Hepatocyte (in vitro differentiated cells): Measurements from ENCODE around the gene ELMO2. TPM values are rescaled to one million over a fixed set of nuclear protein-coding genes. Genes with fewer than 3 reads are reported as not detected.

Experiments used
- DNase-seq: peaks from one replicate; pipeline ENCODE4 v3.0.0-alpha.2; 2016; ENCODE audit warnings: low spot score
- H2AFZ ChIP-seq: fragments of 200-600 bp; sonication (generic); 2 replicates; pipeline ENCODE4 v1.6.0; 2016; ENCODE audit warnings: antibody characterized with exemption, mild to moderate bottlenecking
- H3K27ac ChIP-seq: fragments of 200-600 bp; sonication (generic); 2 replicates; pipeline ENCODE4 v1.5.1; 2016; ENCODE audit warnings: mild to moderate bottlenecking
- H3K27me3 ChIP-seq: fragments of 200-600 bp; sonication (generic); 2 replicates; pipeline ENCODE4 v1.6.1; 2016
- H3K36me3 ChIP-seq: fragments of 200-600 bp; sonication (generic); replicated peaks from 2 replicates; pipeline ENCODE4 v1.5.1; 2016; ENCODE audit warnings: low read depth; ENCODE audit not compliant: insufficient read depth
- H3K4me1 ChIP-seq: fragments of 200-600 bp; sonication (generic); 2 replicates; pipeline ENCODE4 v1.5.1; 2016; ENCODE audit warnings: mild to moderate bottlenecking, moderate library complexity; ENCODE audit not compliant: insufficient read depth
- H3K4me2 ChIP-seq: fragments of 200-600 bp; sonication (generic); 2 replicates; pipeline ENCODE4 v1.6.0; 2016
- H3K4me3 ChIP-seq: fragments of 200-600 bp; sonication (generic); 2 replicates; pipeline ENCODE4 v1.5.1; 2016; ENCODE audit warnings: mild to moderate bottlenecking
- H3K79me2 ChIP-seq: fragments of 200-600 bp; sonication (generic); 2 replicates; pipeline ENCODE4 v1.6.0; 2017; ENCODE audit warnings: mild to moderate bottlenecking
- H3K9me2 ChIP-seq: fragments of 200-600 bp; sonication (generic); replicated peaks from 2 replicates; pipeline ENCODE4 v1.6.0; 2017; ENCODE audit warnings: mild to moderate bottlenecking; ENCODE audit not compliant: insufficient read depth
- H3K9me3 ChIP-seq: fragments of 200-600 bp; sonication (generic); 2 replicates; pipeline ENCODE4 v1.5.1; 2016; ENCODE audit warnings: low read depth, mild to moderate bottlenecking
- H4K20me1 ChIP-seq: fragments of 200-600 bp; sonication (generic); 2 replicates; pipeline ENCODE4 v1.6.0; 2016; ENCODE audit warnings: mild to moderate bottlenecking; ENCODE audit not compliant: insufficient read depth, poor library complexity, severe bottlenecking
- CTCF ChIP-seq: fragments of 200-600 bp; sonication (generic); IDR thresholded peaks from 2 replicates; pipeline ENCODE4 v1.5.1; 2016; ENCODE audit warnings: antibody characterized with exemption, mild to moderate bottlenecking; ENCODE audit not compliant: poor library complexity
- EZH2 ChIP-seq: fragments of 200-600 bp; sonication (generic); IDR thresholded peaks from 2 replicates; pipeline ENCODE4 v1.6.1; 2016; ENCODE audit warnings: antibody characterized with exemption, mild to moderate bottlenecking, borderline replicate concordance
- EZH2phosphoT487 ChIP-seq: fragments of 200-600 bp; sonication (generic); IDR thresholded peaks from one replicate; pipeline ENCODE4 v1.6.1; 2018; ENCODE audit warnings: antibody characterized with exemption, mild to moderate bottlenecking, low read depth, moderate library complexity; ENCODE audit not compliant: unreplicated experiment, severe bottlenecking
- WGBS: methylation state at CpG from one replicate; pipeline ENCODE4 v1.1.6; 2016; ENCODE audit warnings: low lambda C conversion rate; ENCODE audit errors: missing lambda C conversion rate; 5-methylcytosine and 5-hydroxymethylcytosine counted together
- polyA plus RNA-seq: library from polyadenylated mRNA; unstranded; fragments of >200 nt; fragmentation: Nextera tagmentation; extraction: Ambion mirVana; gene quantifications from 2 replicates; pipeline ENCODE4 v1.2.1, GENCODE V29; 2016
- total RNA-seq: library from RNA; depleted of rRNA; stranded (reverse); fragments of >200 nt; gene quantifications from 2 replicates; pipeline ENCODE4 v1.2.3, GENCODE V29; 2014

Gene ELMO2
- total and polyA plus RNA-seq, 2 experiments from 2014 or later: 35.0 to 42.3 TPM

GRCh38 chr20:46343975-46344357, 62.4 kb downstream of the ELMO2 start:
- WGBS: 75% methylated on average over 2 of the region's 2 CpGs
- H2AFZ ChIP-seq: no peak overlapping the region

GRCh38 chr20:46343348-46343974, 63.0 kb downstream of the ELMO2 start:
- Histone ChIP-seq H3K4me3 (no peak overlapping the region), H3K27ac (no peak overlapping the region), H3K79me2 (no peaks in the 10 kb centered on the region), H3K4me2 (no peak overlapping the region), H3K36me3 (no peaks in the 10 kb centered on the region), H2AFZ (no peak overlapping the region), H3K27me3 (peaks cover 41% of the 10 kb centered on the region), H3K9me2 (no peaks in the 10 kb centered on the region), H3K4me1 (peaks cover 1% of the 10 kb centered on the region), H4K20me1 (no peaks in the 10 kb centered on the region), H3K9me3 (no peaks in the 10 kb centered on the region)
- TF ChIP-seq EZH2phosphoT487: no peak
- no peak for TF ChIP-seq EZH2
- TF ChIP-seq CTCF: no peak
- 44% methylated on average over 11 of the region's 17 CpGs for WGBS
- no peak for DNase-seq

More at GRCh38 chr20:46343975-46344357, 62.4 kb downstream of the ELMO2 start:
- DNase-seq: no peak
- H3K9me2 ChIP-seq: no peaks in the 10 kb centered on the region
- H3K27me3 ChIP-seq: peaks cover 38% of the 10 kb centered on the region
- TF ChIP-seq EZH2phosphoT487 (no peak), CTCF (no peak), EZH2 (no peak)
- H3K79me2 ChIP-seq: no peaks in the 10 kb centered on the region
- no peaks in the 10 kb centered on the region for H3K9me3 ChIP-seq
- H3K36me3 ChIP-seq: no peaks in the 10 kb centered on the region
- H3K27ac ChIP-seq: no peak overlapping the region
- H3K4me2 ChIP-seq: no peak overlapping the region
- no peaks in the 10 kb centered on the region for H4K20me1 ChIP-seq
- H3K4me1 ChIP-seq: peaks cover 6% of the 10 kb centered on the region
- H3K4me3 ChIP-seq: no peak overlapping the region

- Histone ChIP-seq H3K4me1 (no peaks in the 10 kb centered on the region), H3K9me2 (no peaks in the 10 kb centered on the region), H3K36me3 (no peaks in the 10 kb centered on the region), H2AFZ (no peak overlapping the region), H3K79me2 (no peaks in the 10 kb centered on the region), H3K27ac (no peak overlapping the region), H3K27me3 (peaks cover 41% of the 10 kb centered on the region), H3K4me2 (no peak overlapping the region), H3K9me3 (no peaks in the 10 kb centered on the region), H4K20me1 (no peaks in the 10 kb centered on the region), H3K4me3 (no peak overlapping the region)
- no peak for DNase-seq
- TF ChIP-seq CTCF (no peak), EZH2 (no peak), EZH2phosphoT487 (no peak)
- WGBS: 60% methylated on average over 17 of the region's 17 CpGs
Measured at GRCh38 chr20:46342451-46343347, 63.7 kb downstream of the ELMO2 start.
